Amniotic stem cell (primary cell): ENCODE results near the gene SLC25A41.

Experiments
- DNase-seq: peaks from one replicate; lab custom pipeline; 2025; lab: John Stamatoyannopoulos, UW

The SLC25A41 gene

GRCh38 chr19:6433663-6434062, at the start of gene SLC25A41:
Gene SLC25A41 (minus strand): TSS chr19:6433763. CDS start chr19:6433693, 70 bp downstream.
- no peak for DNase-seq

- no peak for DNase-seq
Measured at GRCh38 chr19:6483235-6483634, 49.7 kb upstream of the SLC25A41 start.

- DNase-seq, result no peak
Measured at GRCh38 chr19:6482343-6482686, 48.8 kb upstream of the SLC25A41 start.

- no peak for DNase-seq
Measured at GRCh38 chr19:6481541-6482342, 48.2 kb upstream of the SLC25A41 start, which contains the start of gene DENND1C. Gene DENND1C (minus strand): TSS chr19:6481787. CDS start chr19:6481695, 92 bp downstream.

- no peak for DNase-seq
Measured at GRCh38 chr19:6480848-6481415, 47.4 kb upstream of the SLC25A41 start.

GRCh38 chr19:6479836-6480398, 46.4 kb upstream of the SLC25A41 start:
- DNase-seq, result no peak

- DNase-seq, result no peak
Measured at GRCh38 chr19:6478815-6479214, 45.3 kb upstream of the SLC25A41 start.

- DNase-seq, result no peak
Measured at GRCh38 chr19:6476896-6477431, 43.4 kb upstream of the SLC25A41 start.

- no peak for DNase-seq
Measured at GRCh38 chr19:6476155-6476895, 42.8 kb upstream of the SLC25A41 start.

- DNase-seq, result no peak
Measured at GRCh38 chr19:6475321-6476108, 42.0 kb upstream of the SLC25A41 start.

GRCh38 chr19:6473647-6474046, 40.1 kb upstream of the SLC25A41 start:
- DNase-seq, result no peak

GRCh38 chr19:6472713-6473112, 39.1 kb upstream of the SLC25A41 start:
- DNase-seq, result no peak

- no peak for DNase-seq
Measured at GRCh38 chr19:6471076-6471475, 37.5 kb upstream of the SLC25A41 start.

- no peak for DNase-seq
Measured at GRCh38 chr19:6470173-6470572, 36.6 kb upstream of the SLC25A41 start.

- DNase-seq, result no peak
Measured at GRCh38 chr19:6467384-6467783, 33.8 kb upstream of the SLC25A41 start.

GRCh38 chr19:6466526-6467248, 33.1 kb upstream of the SLC25A41 start:
- no peak for DNase-seq

- DNase-seq, result no peak
Measured at GRCh38 chr19:6465663-6466062, 32.1 kb upstream of the SLC25A41 start.

GRCh38 chr19:6465006-6465405, 31.4 kb upstream of the SLC25A41 start:
- DNase-seq, result no peak

- DNase-seq, result no peak
Measured at GRCh38 chr19:6464070-6464873, 30.7 kb upstream of the SLC25A41 start, which contains the start of gene CRB3. Gene CRB3 (plus strand): TSS chr19:6464271. CDS start chr19:6464702, 431 bp downstream.
